Fibroblast of the aortic adventitia (primary cell): ENCODE measurements around the gene PCA3. TPM values are rescaled to one million over a fixed set of nuclear protein-coding genes. Genes with fewer than 3 reads are reported as not detected.

Experiments used
- DNase-seq: peaks from one replicate; pipeline ENCODE4 v3.0.0-alpha.2; 2010; ENCODE audit warnings: low read depth
- H3K4me3 ChIP-seq: 2 replicates; pipeline ENCODE4 v1.5.1; 2011; ENCODE audit warnings: low read depth, mild to moderate bottlenecking, control low read depth, low read length, moderate library complexity
- CTCF ChIP-seq: IDR thresholded peaks from 2 replicates; pipeline ENCODE4 v1.5.1; 2011; ENCODE audit warnings: mild to moderate bottlenecking, low read length, control low read depth, inconsistent platforms; ENCODE audit not compliant: insufficient read depth
- small RNA-seq: library from RNA; depleted of rRNA; stranded (forward); fragments of <200 nt; gene quantifications from one replicate; pipeline ENCODE3, GENCODE V24; 2012
- total RNA-seq: library from RNA; depleted of rRNA; stranded (reverse); fragments of >200 nt; gene quantifications from 2 replicates; pipeline ENCODE4 v1.2.3, GENCODE V29; 2012; ENCODE audit warnings: low replicate concordance

PCA3 gene
- total RNA-seq, 1 donor, result not detected

- peak; percentile 49 for DNase-seq
- H3K4me3 ChIP-seq, result no peak overlapping the region
- no peak for TF ChIP-seq CTCF
These were observed 64.2 kb downstream of the PCA3 start for GRCh38 chr9:76828447-76828846.

- no peak for TF ChIP-seq CTCF
- peak overlapping the region; percentile 9 for H3K4me3 ChIP-seq
- DNase-seq, result peak; percentile 95
These were observed 71.5 kb downstream of the PCA3 start for GRCh38 chr9:76835571-76836283.

Small RNA genes lying within 50 kb of the gene (small RNA-seq; reads per million reads assigned to genes)
- not detected for gene AL359314.1

Other genes with a start within 250 kb of the PCA3 start
- gene PRUNE2, start 141.7 kb downstream of the PCA3 start, total RNA-seq, result 14.7 and 122 TPM in 2 replicates